ENCODE measurements around the gene SNAP47. TPM values are rescaled to one million over a fixed set of nuclear protein-coding genes. Genes with fewer than 3 reads are reported as not detected.
A peak's percentile ranks its signal among the peaks of the same experiment; 100 is the strongest.

SNAP47 gene
- total and polyA plus RNA-seq, 9 of the 15 experiments (the other 6 are each of a cell fraction or from before 2014, with no cell fraction given), result 2.5 to 41.3 (median 32.6) TPM

DNA sequence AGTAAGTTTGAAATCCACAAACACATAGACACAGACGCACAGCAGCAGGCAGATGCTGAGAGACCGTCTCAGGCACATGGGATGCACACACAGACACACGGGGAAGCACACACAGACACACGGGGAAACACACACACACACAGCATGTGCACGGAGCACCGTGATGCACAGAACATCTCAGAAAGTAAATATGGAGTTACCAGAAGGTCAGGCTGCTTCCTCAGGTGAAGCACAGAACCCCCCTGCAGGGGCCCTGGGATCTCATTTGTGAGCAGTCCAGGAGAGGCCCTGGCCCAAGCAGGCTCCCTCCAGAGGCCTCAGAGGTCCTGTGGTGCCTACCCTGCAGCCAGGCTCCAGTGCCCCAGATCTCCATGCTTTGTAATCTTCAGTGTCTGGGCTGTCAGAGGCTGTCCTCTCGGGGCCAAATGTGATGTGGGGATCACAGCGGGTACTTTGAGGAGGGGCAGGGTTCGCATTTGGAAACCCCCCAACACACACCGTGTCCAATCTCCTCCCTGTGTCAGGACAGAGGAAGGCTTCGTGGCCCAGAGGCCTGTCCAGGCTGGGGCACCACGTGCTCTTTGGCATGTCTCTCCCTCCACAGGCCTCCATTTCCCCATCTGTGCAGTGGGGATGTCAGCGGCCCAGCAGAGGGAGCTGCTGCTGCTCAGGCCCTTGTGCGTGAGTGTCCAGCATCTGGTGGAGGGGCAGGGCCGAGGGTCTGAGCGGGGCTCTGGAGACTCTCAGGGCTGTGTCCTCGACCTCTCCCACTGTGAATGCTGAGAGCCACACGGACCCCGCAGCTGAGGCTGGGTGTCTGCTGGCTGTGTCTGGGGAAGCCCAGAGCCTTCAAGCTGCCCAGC lies 57.2 kb downstream of the SNAP47 start (continued):
- TF ChIP-seq, protein P1, sequence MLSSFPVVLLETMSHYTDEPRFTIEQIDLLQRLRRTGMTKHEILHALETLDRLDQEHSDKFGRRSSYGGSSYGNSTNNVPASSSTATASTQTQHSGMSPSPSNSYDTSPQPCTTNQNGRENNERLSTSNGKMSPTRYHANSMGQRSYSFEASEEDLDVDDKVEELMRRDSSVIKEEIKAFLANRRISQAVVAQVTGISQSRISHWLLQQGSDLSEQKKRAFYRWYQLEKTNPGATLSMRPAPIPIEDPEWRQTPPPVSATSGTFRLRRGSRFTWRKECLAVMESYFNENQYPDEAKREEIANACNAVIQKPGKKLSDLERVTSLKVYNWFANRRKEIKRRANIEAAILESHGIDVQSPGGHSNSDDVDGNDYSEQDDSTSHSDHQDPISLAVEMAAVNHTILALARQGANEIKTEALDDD (IDR thresholded peaks at IDR 0.05), result no peak
- TF ChIP-seq CHD4 (IDR thresholded peaks at IDR 0.05; ENCODE audit: insufficient read depth, insufficient replicate concordance, low read depth, low read length, poor library complexity, severe bottlenecking) (no peak), PCBP1 (IDR thresholded peaks at IDR 0.05; ENCODE audit: low read depth, low read length, poor library complexity, severe bottlenecking) (no peak), SREBF1 (IDR thresholded peaks at IDR 0.05; ENCODE audit: borderline replicate concordance, low read depth, low read length) (no peak), NR1H2 (CRISPR knock-in tag; IDR thresholded peaks at IDR 0.05) (no peak), SRSF1 (IDR thresholded peaks at IDR 0.05; ENCODE audit: low read depth, low read length) (no peak), SRSF3 (IDR thresholded peaks at IDR 0.05; ENCODE audit: insufficient read depth, low read length) (no peak)
- TF ChIP-seq, protein P2, sequence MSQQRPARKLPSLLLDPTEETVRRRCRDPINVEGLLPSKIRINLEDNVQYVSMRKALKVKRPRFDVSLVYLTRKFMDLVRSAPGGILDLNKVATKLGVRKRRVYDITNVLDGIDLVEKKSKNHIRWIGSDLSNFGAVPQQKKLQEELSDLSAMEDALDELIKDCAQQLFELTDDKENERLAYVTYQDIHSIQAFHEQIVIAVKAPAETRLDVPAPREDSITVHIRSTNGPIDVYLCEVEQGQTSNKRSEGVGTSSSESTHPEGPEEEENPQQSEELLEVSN (IDR thresholded peaks at IDR 0.05; ENCODE audit: borderline replicate concordance in 1 of 2, extremely low read depth in 1 of 2, insufficient read depth in 1 of 2, insufficient read length in 1 of 2, low read depth in 1 of 2, low read length in 1 of 2, poor library complexity in 1 of 2, severe bottlenecking in 1 of 2), result peak; percentile 24 to 39
- TF ChIP-seq, protein P3, sequence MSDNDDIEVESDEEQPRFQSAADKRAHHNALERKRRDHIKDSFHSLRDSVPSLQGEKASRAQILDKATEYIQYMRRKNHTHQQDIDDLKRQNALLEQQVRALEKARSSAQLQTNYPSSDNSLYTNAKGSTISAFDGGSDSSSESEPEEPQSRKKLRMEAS (CRISPR knock-in tag; IDR thresholded peaks at IDR 0.05), result peak; percentile 28; the same call in 1 of the 2 replicates
- TF ChIP-seq, protein P4, sequence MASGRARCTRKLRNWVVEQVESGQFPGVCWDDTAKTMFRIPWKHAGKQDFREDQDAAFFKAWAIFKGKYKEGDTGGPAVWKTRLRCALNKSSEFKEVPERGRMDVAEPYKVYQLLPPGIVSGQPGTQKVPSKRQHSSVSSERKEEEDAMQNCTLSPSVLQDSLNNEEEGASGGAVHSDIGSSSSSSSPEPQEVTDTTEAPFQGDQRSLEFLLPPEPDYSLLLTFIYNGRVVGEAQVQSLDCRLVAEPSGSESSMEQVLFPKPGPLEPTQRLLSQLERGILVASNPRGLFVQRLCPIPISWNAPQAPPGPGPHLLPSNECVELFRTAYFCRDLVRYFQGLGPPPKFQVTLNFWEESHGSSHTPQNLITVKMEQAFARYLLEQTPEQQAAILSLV (tag; IDR thresholded peaks at IDR 0.05), result no peak
- TF ChIP-seq, protein P5, sequence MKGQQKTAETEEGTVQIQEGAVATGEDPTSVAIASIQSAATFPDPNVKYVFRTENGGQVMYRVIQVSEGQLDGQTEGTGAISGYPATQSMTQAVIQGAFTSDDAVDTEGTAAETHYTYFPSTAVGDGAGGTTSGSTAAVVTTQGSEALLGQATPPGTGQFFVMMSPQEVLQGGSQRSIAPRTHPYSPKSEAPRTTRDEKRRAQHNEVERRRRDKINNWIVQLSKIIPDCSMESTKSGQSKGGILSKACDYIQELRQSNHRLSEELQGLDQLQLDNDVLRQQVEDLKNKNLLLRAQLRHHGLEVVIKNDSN (CRISPR knock-in tag; IDR thresholded peaks at IDR 0.05), result peak; percentile 30; the same call in 1 of the 2 replicates
